BE2C (cell line): ENCODE data around the gene FAM163A.

Source experiments
- DNase-seq: peaks from one replicate; pipeline ENCODE4 v3.0.0-alpha.2; 2020
- H3K27me3 ChIP-seq: fragments of 250-450 bp; sonication (Bioruptor Pico); 2 replicates; pipeline ENCODE4 v1.5.1; 2020; ENCODE audit warnings: mild to moderate bottlenecking
- H3K36me3 ChIP-seq: fragments of 250-450 bp; sonication (Bioruptor Pico); 2 replicates; pipeline ENCODE4 v1.5.1; 2020; ENCODE audit warnings: mild to moderate bottlenecking
- H3K4me1 ChIP-seq: fragments of 250-450 bp; sonication (Bioruptor Pico); 2 replicates; pipeline ENCODE4 v1.5.1; 2020
- H3K4me3 ChIP-seq: 2 replicates; pipeline ENCODE4 v1.5.1; 2011; ENCODE audit warnings: low read depth, low read length
- H3K9me3 ChIP-seq: fragments of 250-450 bp; sonication (Bioruptor Pico); 2 replicates; pipeline ENCODE4 v1.5.1; 2020
- TF ChIP-seq, protein P1 (sequence below): IDR thresholded peaks from 2 replicates; pipeline ENCODE4 v1.5.1; 2012; ENCODE audit warnings: mild to moderate bottlenecking, low read depth, low read length

The FAM163A gene

DNA sequence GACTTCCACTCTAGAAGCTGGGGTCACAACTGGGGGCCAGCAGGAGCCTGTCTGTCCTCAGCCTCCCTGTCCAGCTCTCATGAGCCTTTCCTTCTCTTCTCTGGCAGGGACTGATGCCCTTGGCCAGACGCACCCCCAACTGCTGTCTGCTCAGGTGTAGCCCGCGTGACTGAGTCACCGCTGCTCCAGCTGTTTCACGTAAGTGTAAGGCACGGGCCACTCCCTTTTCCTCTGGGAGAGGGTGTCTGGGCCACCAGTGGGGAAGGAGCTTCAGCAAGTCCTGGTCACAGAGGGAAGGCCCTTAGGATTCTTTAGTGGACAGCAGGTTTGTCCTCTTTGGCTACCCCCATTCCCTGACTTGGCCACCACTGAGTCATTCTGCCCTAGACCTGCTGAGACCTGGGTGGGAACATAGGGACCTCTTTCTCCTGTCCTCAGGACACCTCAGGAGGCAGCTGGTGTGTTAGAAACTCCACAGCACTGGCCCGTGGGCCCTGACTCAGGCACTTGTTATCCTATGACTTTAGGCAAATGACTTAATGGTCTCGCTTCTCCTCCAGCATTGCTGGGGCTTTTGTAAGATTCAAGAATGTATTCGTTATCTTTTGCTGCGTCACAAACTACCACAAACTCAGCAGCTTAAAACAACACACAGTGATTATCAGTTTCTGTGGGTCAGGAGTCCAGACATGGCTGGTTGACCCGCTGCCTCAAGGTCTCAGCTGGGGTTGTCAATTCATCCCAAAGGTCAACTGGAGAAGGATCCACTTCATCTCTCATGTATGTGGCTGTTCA, 64.8 kb downstream of the FAM163A start:
- Histone ChIP-seq H3K27me3 (no peaks in the 10 kb centered on the region), H3K9me3 (peaks cover 3% of the 10 kb centered on the region; the same call in 1 of the 2 replicates)
- TF ChIP-seq, protein P1, sequence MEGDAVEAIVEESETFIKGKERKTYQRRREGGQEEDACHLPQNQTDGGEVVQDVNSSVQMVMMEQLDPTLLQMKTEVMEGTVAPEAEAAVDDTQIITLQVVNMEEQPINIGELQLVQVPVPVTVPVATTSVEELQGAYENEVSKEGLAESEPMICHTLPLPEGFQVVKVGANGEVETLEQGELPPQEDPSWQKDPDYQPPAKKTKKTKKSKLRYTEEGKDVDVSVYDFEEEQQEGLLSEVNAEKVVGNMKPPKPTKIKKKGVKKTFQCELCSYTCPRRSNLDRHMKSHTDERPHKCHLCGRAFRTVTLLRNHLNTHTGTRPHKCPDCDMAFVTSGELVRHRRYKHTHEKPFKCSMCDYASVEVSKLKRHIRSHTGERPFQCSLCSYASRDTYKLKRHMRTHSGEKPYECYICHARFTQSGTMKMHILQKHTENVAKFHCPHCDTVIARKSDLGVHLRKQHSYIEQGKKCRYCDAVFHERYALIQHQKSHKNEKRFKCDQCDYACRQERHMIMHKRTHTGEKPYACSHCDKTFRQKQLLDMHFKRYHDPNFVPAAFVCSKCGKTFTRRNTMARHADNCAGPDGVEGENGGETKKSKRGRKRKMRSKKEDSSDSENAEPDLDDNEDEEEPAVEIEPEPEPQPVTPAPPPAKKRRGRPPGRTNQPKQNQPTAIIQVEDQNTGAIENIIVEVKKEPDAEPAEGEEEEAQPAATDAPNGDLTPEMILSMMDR = no peak

DNA sequence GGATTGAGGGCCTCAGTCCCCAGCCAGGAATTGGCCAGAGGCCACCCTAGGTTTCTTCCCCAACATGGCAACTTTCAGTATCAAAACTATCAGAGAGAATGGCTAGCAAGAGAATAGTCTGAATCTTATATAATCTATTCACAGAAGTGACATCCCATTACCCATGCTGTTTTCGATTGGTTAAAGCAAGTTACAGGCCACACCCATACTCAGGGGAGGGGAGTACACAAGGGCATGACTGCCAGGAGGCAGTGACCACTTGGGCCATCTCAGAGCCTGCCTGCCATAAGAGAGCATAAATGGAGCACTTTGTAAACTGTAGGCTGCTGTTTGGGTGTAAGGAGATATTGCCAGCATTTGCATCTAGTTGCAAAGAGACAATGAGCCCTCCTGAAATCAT, 65.4 kb downstream of the FAM163A start:
- TF ChIP-seq, protein P1 = no peak
- H3K9me3 ChIP-seq = peaks cover 3% of the 10 kb centered on the region; the same call in 1 of the 2 replicates
- no peak for DNase-seq
- peaks cover 72% of the 10 kb centered on the region for H3K36me3 ChIP-seq
- H3K27me3 ChIP-seq = no peaks in the 10 kb centered on the region
- H3K4me3 ChIP-seq = no peak overlapping the region
- peaks cover 25% of the 10 kb centered on the region for H3K4me1 ChIP-seq

More for the DNA sequence above, 64.8 kb downstream of the FAM163A start:
- Histone ChIP-seq H3K4me3 (no peak overlapping the region), H3K4me1 (peaks cover 25% of the 10 kb centered on the region), H3K36me3 (peaks cover 72% of the 10 kb centered on the region)
- no peak for DNase-seq

DNA sequence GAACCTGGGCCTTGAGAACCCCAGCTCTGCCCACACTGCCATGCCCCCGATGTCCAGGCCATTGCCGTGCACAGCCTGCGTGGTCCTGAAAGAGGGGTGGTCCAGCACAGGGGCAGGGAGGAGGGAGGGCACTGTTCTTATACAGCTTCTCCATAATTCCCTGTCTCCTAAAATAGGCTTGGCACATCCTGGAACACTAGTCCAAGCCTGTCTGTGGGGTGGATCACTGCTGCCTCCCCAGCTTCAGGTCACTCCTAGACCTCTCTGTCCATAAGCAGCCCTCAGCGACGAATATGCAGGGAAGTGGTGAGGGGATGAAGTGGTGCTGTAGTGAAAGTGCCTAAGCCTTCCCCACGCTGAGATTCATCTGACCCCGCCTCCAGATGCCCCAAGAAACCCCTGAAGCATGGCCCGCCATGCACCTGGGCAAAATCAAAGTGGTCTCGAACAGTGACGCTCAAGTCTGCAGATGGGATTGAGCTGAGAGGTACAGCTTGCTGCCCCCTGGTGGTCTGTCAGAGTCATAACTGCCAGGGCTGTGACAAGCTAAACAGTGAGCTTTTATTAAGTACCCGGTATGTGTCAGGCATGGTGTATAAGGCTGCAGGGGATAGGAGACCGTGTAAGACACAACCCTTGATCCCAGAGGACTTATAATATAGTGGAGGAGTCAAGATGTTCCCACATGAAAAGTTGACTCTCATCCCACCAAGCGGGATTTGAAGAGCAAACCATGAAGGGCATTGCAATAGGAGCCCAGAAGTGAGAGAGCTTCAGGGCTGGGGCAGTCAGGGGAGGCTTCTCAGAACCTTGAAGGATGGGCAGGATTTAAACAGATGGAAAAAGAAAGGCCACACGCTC, 66.6 kb downstream of the FAM163A start:
- no peak overlapping the region for H3K4me3 ChIP-seq
- H3K9me3 ChIP-seq = no peaks in the 10 kb centered on the region
- DNase-seq = peak; percentile 76
- H3K36me3 ChIP-seq = peaks cover 71% of the 10 kb centered on the region
- TF ChIP-seq, protein P1 = peak; percentile 97
- peaks cover 33% of the 10 kb centered on the region for H3K4me1 ChIP-seq
- no peaks in the 10 kb centered on the region for H3K27me3 ChIP-seq

DNA sequence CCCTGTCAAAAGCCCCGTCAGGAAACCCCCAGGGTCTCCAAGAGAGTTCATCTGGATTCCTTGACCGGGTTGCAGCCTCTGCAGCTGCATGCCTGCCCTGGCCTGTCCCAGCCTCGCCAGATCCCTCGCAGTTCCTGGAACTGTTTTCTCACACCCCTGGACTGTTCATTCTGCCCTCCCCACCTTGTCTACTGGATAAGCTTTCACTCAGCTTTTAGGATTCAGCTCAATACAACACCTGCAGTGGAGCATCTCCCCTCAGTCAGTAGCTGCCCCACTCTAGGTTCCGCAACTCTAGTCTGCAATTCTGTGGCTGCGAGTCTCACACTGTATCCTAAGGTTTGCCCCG, 67.2 kb downstream of the FAM163A start:
- H3K4me1 ChIP-seq = peaks cover 38% of the 10 kb centered on the region
- no peak for DNase-seq
- no peaks in the 10 kb centered on the region for H3K9me3 ChIP-seq
- H3K27me3 ChIP-seq = no peaks in the 10 kb centered on the region
- TF ChIP-seq, protein P1 = no peak
- H3K4me3 ChIP-seq = no peak overlapping the region
- peaks cover 72% of the 10 kb centered on the region for H3K36me3 ChIP-seq

DNA sequence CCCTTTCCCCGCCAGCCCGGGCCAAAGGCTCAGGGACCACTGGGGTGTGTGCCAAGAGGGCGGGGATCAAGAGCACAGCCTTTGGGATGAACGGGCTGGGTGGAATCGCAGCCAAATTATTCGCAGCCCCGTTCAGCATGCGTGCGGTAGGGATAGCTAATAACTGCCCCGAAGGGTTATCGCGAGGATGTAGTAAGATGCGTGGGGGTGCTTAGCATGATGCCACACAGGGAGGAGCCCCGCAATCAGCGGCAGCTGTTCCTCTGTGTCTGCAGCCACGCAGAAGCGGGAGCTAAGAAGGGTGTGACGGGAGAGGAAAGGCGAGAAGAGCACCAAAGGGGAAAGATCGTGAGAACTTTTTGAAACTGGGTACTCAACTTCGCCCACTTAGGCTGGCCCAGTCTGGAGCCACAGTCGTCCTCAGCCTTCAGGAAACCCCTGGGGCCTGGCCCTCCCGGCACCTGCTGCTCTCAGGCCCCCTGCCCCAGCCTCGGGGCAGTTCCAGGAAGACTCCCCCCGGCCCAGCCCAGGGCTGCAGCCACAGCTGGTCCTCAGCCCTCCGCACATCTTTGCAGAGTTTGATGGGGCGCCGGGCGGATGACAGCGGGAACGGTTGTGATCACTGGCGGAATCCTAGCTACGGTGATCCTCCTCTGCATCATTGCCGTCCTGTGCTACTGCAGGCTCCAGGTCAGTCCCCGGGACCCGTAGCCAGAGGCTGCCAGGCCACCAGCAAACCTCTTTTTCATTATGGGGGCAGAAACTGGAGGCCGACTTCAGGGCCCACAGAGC, 69.6 kb downstream of the FAM163A start:
- no peaks in the 10 kb centered on the region for H3K9me3 ChIP-seq
- peaks cover 55% of the 10 kb centered on the region for H3K4me1 ChIP-seq

More for the DNA sequence above, 69.6 kb downstream of the FAM163A start:
- H3K36me3 ChIP-seq = peaks cover 62% of the 10 kb centered on the region
- TF ChIP-seq, protein P1 = no peak
- no peak overlapping the region for H3K4me3 ChIP-seq
- no peak for DNase-seq
- no peaks in the 10 kb centered on the region for H3K27me3 ChIP-seq
